Stimulated activated CD4-positive, alpha-beta T cell treated with anti-CD3 and anti-CD28 coated beads, Interleukin-4, amount 100 ng/mL, for 48 hours (primary cell): ENCODE measurements around the gene MESP1.
"Not testable (repeated sequence)": the region's sequence is repeated elsewhere in the genome, so short reads cannot be mapped to it uniquely, and the experiment has no call there.

Source experiments
- DNase-seq, 2 donors: peaks; one replicate each; pipeline ENCODE4 v3.0.0-alpha.2; 2020; ENCODE audit warnings: low read depth in 2 of 2

MESP1 gene

GRCh38 chr15:89750560-89751542, at the start of gene MESP1:
Gene MESP1 (minus strand): TSS chr15:89751249. CDS start chr15:89751231, 18 bp downstream.
- DNase-seq, result peak; percentile 80 to 85

GRCh38 chr15:89799918-89800498, 49.0 kb upstream of the MESP1 start:
- no peak for DNase-seq

GRCh38 chr15:89799011-89799911, 48.2 kb upstream of the MESP1 start:
- no peak for DNase-seq

- no peak for DNase-seq
Measured at GRCh38 chr15:89797678-89798201, 46.7 kb upstream of the MESP1 start.

GRCh38 chr15:89795996-89796395, 44.9 kb upstream of the MESP1 start:
- no peak for DNase-seq

- DNase-seq, result no peak
Measured at GRCh38 chr15:89794627-89795241, 43.7 kb upstream of the MESP1 start.

GRCh38 chr15:89792106-89792805, 41.2 kb upstream of the MESP1 start:
- no peak for DNase-seq

- DNase-seq, result no peak
Measured at GRCh38 chr15:89790661-89791060, 39.6 kb upstream of the MESP1 start.

GRCh38 chr15:89790206-89790605, 39.2 kb upstream of the MESP1 start:
- no peak for DNase-seq

- DNase-seq, result not testable (repeated sequence)
Measured at GRCh38 chr15:89788585-89788984, 37.5 kb upstream of the MESP1 start.

GRCh38 chr15:89787944-89788343, 36.9 kb upstream of the MESP1 start:
- DNase-seq, result no peak

GRCh38 chr15:89785774-89786140, 34.7 kb upstream of the MESP1 start:
- no peak for DNase-seq

GRCh38 chr15:89785064-89785773, 34.2 kb upstream of the MESP1 start:
- DNase-seq, result no peak

- no peak for DNase-seq
Measured at GRCh38 chr15:89784686-89784960, 33.6 kb upstream of the MESP1 start.

GRCh38 chr15:89783861-89784685, 33.0 kb upstream of the MESP1 start:
- no peak for DNase-seq

GRCh38 chr15:89783111-89783860, 32.2 kb upstream of the MESP1 start:
- DNase-seq, result no peak

GRCh38 chr15:89782619-89782950, 31.5 kb upstream of the MESP1 start:
- DNase-seq, result not testable (repeated sequence)

GRCh38 chr15:89781891-89782618, 31.0 kb upstream of the MESP1 start:
- no peak for DNase-seq
